ENCODE measurements around the gene RELA.

GRCh38 chr11:65696802-65697552, 34.3 kb upstream of the RELA start:
- TF ChIP-seq ZBTB43 (CRISPR knock-in tag; IDR thresholded peaks at IDR 0.05) (no peak), ZNF232 (CRISPR knock-in tag; IDR thresholded peaks at IDR 0.05) (no peak)

All from WTC11 (cell line).